Anterior cingulate cortex (tissue), 58 donors: Measurements from ENCODE around the gene SORL1.

ENCODE experiments used
- DNase-seq, 58 donors: peaks; one replicate each; lab custom pipeline; 2025; lab: John Stamatoyannopoulos, UW

SORL1 gene

GRCh38 chr11:121427400-121427744 lies 24.7 kb upstream of the SORL1 start:
- no peak for DNase-seq

GRCh38 chr11:121429556-121429955 lies 22.6 kb upstream of the SORL1 start:
- no peak for DNase-seq

DNA sequence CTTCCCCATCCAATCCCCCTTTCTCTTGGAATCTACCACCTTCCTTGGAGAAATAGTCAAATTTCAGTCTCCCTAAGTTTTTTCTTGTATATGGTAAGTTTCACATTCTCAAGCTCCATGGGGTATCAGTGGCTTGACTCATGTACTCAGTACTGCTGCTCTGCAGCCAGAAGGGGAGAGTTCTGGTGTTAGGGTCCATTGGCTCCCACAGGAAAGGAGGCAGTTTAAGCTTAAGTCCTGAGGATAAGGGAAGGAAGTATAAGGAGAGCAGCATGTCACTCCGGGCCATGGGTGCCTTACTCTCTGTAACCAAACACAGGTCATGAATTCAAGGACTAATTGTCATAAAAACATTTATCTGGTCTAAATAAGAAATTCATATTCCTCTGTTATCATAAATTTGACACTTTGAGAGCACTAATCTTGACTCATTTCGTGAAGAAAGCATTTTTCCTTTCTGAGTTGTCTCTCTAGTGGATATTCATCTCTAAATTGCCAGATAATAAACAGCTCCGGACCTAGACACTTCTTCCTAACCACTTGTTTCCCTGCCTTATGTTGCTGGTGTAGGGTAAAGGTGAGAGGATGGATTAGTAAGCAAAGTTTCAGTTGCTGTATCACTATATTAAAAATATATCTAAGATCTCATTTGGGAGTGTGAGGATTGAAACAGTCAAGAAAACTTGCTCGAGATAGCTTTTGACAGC lies 20.1 kb upstream of the SORL1 start:
- DNase-seq = no peak

DNA sequence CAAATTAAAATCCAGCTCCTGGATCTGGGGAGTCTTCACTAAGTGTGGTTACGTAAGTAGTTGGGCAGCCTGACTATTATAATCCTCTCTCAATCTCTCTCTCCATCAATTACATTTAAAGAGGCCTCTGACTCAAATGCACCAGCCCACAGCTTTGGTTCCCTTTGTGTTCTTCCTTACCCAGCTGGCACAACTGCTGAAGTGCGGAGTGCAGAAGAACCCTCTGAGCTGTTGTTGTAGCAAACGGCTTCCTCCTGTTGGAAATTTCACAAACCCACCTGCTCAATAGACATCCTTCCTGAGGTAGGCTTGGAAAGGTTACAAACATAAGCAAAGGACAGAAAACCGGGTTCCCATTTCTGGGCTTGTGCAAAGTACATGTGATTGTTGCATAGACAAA lies 17.0 kb upstream of the SORL1 start:
- DNase-seq = peak in 6 of 58 donors; percentile 16 to 44 (median 28)

DNA sequence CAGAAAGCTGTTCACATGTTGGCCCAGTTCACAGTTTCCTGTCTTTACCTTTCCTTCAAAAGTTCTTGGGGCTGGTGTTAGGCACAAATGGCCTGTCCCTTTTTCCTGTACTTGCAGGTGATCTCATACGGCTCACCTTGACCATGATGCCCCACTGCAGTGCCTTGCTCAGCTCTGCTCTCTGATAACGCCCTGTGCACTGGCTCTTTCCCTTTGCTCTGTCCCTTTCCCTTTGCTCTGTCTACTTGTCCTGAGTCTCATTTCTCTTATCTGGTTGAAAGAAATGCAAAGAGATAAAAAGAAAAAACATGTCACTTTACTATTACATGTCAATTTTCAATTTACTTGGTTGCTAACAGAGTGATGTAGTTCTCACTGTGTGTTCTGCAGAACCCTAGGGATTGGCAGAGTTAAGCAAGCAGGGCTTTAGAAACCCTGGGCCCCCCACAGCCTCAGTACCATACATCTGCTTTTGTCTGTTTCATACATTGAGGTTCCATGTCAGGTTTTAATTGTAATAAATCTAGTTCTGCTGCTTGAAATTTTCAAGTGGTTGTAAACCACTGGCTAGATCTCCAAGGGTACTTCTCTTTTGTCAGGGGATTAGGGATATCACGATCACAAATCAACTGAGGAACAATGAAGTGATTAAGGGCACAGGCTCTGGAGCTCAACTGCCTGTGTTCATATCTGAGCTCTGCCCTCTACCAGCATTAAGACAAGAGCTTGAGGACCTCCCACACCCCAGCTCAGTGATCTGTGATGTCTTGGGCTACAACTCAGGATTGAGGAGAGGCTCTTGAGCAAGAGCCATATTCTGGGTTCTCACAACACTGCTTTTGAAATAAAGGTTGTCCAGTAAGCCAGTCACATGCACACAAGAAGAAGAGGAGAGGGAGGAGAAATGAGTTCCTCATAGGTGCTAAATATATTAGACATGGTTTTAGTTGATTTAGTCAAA lies 16.3 kb upstream of the SORL1 start:
- no peak for DNase-seq

GRCh38 chr11:121437018-121437685 lies 15.0 kb upstream of the SORL1 start:
- no peak for DNase-seq

DNA sequence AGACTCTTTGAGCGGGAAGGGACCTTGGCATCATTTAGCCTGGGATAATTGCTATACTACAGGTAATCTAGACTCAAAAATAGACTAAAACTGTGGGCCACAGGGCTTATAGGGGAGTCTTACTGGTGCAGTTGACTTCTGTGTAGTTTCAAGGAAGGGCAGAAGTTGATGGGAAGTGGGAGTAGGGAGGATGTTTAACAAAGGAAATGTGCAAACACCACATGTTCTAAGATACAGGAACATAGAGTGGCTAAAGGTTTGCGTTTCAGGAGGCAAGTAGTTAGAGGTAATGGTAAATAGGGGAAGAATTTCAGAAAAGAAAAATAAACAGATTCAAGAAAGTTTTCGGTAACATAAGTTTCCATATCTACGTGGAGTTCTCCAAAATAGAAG lies 14.4 kb upstream of the SORL1 start:
- DNase-seq = no peak

DNA sequence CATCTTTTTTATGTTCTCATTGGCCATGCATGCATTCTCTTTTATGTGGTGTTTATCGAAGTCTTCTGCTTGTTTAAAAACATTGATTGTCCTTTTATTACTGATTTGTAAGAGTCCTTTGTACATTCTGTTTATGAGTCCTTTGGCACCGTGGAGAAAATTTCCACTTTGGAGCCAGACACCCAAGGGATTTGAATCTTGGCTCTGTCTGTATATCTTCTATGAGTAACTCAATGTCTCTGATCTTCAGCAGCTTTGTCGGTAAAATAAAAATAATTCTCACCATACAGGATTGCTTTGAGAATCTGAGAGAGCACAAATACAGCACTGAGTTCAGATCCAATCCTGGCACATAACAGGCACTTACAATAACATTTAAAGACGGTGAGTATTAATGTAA lies 12.8 kb upstream of the SORL1 start:
- no peak for DNase-seq

GRCh38 chr11:121439759-121440158 lies 12.4 kb upstream of the SORL1 start:
- DNase-seq = no peak

- DNase-seq = peak in 1 of 58 donors; percentile 20
Observed at GRCh38 chr11:121441521-121441920, 10.6 kb upstream of the SORL1 start.

- no peak for DNase-seq
Observed at GRCh38 chr11:121443688-121444275, 8.3 kb upstream of the SORL1 start.

- no peak for DNase-seq
Observed at GRCh38 chr11:121444526-121444925, 7.6 kb upstream of the SORL1 start.

DNA sequence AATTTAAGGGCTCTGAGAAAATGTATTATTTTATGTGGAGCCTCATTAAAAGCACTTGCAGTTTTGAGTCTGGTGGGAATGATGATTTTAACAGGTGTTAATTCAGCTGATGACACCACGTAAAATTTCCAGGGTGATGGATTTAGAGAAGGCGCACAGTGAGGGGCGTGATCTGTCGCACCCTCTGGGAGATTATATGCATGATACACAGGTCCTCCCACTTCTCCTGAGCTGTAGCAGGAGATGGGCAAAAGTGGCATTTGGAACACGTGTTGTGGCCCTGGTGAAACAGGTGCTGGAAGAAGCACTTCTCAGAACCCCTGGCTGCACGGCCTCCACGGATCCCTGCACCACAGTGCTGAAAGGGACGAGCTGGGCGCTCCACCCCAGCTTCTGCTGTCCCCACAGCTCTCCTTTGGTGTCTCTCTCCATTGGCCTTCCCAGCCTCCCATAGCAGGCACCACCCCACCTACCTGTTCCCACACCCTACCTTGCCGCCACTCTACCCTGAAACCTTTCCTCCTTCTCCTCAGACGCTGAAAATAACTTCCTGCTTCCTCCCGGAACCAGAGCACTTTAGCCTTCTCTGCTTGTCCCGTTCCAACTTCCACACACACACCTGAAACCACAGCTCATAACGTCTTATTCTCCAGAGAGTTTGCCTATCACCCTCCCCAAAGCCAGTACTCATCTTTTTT lies 6.9 kb upstream of the SORL1 start:
- DNase-seq = peak in 1 of 58 donors; percentile 22

GRCh38 chr11:121446752-121447156 lies 5.4 kb upstream of the SORL1 start:
- peak in 1 of 58 donors; percentile 23 for DNase-seq

DNA sequence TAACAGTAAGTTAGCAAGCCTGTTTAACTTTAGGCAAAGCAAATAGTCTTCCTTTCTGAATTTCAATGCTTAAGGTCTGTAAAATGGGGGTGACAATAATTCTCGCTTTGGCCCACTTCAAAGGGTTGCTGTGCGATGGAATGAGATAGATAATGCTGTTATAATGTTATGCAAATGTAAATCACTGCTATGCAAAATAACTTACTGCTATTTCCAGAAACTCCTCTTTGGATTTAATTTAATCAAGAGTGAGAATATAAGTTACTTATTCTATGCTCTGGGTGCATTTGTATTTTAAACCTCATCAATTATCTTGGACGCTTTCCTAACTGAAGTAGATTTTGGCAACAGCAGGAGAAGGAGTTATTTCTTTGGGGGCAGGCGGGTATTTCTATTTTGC lies 4.1 kb upstream of the SORL1 start:
- DNase-seq = no peak

DNA sequence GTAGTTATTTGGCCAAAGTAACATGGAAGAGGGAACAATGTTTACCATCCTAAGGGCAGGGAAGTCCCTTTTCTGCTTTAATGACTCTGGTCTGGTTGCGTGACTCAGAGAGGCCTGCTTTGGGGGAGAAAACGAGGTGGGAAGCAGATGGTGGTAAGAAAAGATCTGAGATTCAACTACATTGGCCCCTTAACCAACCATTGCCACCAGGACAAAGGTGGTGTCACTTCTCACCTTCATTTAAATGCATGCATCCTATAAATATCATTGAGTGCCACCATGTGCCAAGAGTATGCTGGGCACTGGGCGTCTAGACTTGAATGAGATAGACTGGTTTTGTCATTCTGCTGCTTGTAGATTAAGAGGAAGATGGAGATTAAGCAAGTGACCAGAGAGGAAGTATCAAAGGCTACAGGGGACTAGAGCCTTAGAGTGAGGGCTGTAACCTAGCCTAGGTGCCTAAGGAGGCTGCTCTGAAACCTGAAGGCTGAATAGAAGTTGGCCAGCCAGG lies 3.6 kb upstream of the SORL1 start:
- DNase-seq = no peak

- no peak for DNase-seq
Observed at GRCh38 chr11:121449123-121449522, 3.0 kb upstream of the SORL1 start.

- DNase-seq = no peak
Observed at GRCh38 chr11:121449626-121450025, 2.5 kb upstream of the SORL1 start.

DNA sequence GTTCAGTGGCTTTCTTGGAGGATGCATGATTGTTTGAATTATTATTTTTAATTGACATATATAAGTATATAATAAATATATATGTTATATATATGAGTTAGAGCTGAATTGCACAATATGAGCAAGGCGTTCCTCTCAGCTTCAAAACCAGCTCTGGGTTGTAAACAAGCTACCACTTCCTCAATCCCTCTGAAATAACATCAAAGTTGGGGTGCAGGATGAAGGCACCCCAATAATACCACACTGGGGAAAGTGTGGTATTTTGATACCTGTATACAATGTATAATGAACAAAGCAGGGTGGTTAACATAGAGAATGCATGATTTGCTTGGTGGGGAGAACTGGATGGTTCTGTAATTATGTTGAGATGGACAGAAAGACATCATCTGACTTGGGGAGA lies 1.7 kb upstream of the SORL1 start:
- no peak for DNase-seq
